Mucosa of descending colon (tissue), 3 donors: ENCODE data around the gene IGLL5. TPM values are rescaled to one million over a fixed set of nuclear protein-coding genes. Genes with fewer than 3 reads are reported as not detected.

Experiments used
- ATAC-seq: fragments of 200-7000 bp; cut with Tn5 transposase; one replicate; pipeline ENCODE4 v1.9.1; 2020; ENCODE audit warnings: mild to moderate bottlenecking, moderate library complexity
- DNase-seq, 3 donors: peaks; one replicate each; pipeline ENCODE4 v3.0.0-alpha.2; 2020
- H3K36me3 ChIP-seq: fragments of 200-600 bp; one replicate; pipeline ENCODE4 v1.8.0; 2021; ENCODE audit warnings: low read depth, mild to moderate bottlenecking
- H3K4me1 ChIP-seq: fragments of 200-600 bp; one replicate; pipeline ENCODE4 v1.8.0; 2021; ENCODE audit warnings: low read depth, mild to moderate bottlenecking
- H3K4me3 ChIP-seq: fragments of 200-600 bp; one replicate; pipeline ENCODE4 v1.8.0; 2021; ENCODE audit warnings: mild to moderate bottlenecking
- H3K9me3 ChIP-seq: fragments of 200-600 bp; one replicate; pipeline ENCODE4 v1.8.0; 2021; ENCODE audit warnings: mild to moderate bottlenecking
- intact Hi-C, 2 donors: fragments of 100-400 bp; cut with DNase I in 1 of 2; cut with micrococcal nuclease in 1 of 2; formaldehyde crosslinking; loops; one replicate each; pipeline versions ENCODE4 v1.11.0 to v1.11.1; 2022; cut with DNase I, micrococcal nuclease
- total RNA-seq, 3 donors: library from RNA; stranded (reverse); fragmentation: NEBNext Ultra II Directional in 2 of 3; extraction: Animal tissue kit (Norgen Biotek cat#: 25700) in 2 of 3; gene quantifications; one replicate each; pipeline versions ENCODE4 v1.2.1 to v1.2.4, GENCODE V29; 2021 to 2023
- TF ChIP-seq, protein P1 (sequence below): fragments of 200-600 bp; IDR thresholded peaks from one replicate; pipeline ENCODE4 v1.8.0; 2022; ENCODE audit warnings: antibody characterized with exemption, mild to moderate bottlenecking
- donor health status: DM: no; HTN: no; CAD: no; lungs with moderate emphysema.
- donor health status: DM: no; HTN: no; CAD: no.
- donor health status: DM: no; HTN: yes; CAD: no.

The IGLL5 gene
- total RNA-seq, 3 donors from 2014 or later: 14.1 to 32.8 (median 16.1) TPM

DNA sequence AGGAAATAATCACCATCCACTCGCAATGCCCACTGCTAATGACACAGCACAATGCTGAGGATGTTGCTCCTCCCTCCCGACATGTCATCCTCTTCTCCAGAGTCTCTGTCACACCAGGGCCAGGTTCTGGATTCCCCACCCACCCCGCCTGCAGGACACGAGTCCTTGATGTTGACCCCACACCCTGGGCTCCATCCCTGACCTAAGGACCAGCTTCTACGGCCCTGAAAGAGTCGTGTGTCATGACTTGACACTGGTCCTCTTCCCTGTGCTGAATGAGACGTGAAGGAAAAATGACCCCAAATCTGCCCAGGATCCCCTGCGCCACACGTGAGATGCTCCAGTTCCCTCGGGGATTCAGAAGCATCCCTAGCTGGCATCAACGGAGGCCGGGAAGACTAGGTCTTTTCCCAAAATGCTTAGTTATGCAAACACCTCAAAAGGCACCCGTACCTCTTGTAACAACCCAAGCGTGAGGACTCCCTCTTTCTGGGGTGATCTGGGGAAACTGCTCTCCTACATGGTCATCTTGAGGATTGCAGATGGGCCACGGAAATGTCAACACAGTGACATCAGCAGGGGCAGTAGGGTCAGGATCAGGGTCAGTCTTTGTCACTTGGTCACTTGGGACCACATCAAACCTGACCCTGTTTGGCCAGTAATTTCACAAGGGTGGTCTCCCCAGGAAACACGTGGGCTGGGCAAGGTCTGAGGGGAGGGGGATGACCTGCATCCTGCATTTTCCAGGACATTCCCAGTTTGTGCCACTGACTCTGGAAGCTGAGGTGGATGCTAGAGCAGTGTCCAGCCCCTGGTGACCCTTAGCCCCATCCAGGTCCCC is 42.0 kb downstream of the IGLL5 start:
- no peak for DNase-seq
- H3K4me3 ChIP-seq: no peak overlapping the region
- no peaks in the 10 kb centered on the region for H3K9me3 ChIP-seq
- no peaks in the 10 kb centered on the region for H3K36me3 ChIP-seq
- H3K4me1 ChIP-seq: no peaks in the 10 kb centered on the region
- intact Hi-C loops: no loop called here
- ATAC-seq: no peak
- TF ChIP-seq, protein P1, sequence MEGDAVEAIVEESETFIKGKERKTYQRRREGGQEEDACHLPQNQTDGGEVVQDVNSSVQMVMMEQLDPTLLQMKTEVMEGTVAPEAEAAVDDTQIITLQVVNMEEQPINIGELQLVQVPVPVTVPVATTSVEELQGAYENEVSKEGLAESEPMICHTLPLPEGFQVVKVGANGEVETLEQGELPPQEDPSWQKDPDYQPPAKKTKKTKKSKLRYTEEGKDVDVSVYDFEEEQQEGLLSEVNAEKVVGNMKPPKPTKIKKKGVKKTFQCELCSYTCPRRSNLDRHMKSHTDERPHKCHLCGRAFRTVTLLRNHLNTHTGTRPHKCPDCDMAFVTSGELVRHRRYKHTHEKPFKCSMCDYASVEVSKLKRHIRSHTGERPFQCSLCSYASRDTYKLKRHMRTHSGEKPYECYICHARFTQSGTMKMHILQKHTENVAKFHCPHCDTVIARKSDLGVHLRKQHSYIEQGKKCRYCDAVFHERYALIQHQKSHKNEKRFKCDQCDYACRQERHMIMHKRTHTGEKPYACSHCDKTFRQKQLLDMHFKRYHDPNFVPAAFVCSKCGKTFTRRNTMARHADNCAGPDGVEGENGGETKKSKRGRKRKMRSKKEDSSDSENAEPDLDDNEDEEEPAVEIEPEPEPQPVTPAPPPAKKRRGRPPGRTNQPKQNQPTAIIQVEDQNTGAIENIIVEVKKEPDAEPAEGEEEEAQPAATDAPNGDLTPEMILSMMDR: no peak

- intact Hi-C loops: no loop called here
- no peaks in the 10 kb centered on the region for H3K36me3 ChIP-seq
- no peak overlapping the region for H3K4me3 ChIP-seq
- ATAC-seq: no peak
- no peaks in the 10 kb centered on the region for H3K9me3 ChIP-seq
- TF ChIP-seq, protein P1: no peak
- DNase-seq: no peak
- no peaks in the 10 kb centered on the region for H3K4me1 ChIP-seq
These were observed 42.5 kb downstream of the IGLL5 start for GRCh38 chr22:22930222-22930497.

GRCh38 chr22:22930571-22931556 is 43.2 kb downstream of the IGLL5 start:
- Histone ChIP-seq H3K4me3 (no peak overlapping the region), H3K9me3 (no peaks in the 10 kb centered on the region), H3K36me3 (no peaks in the 10 kb centered on the region), H3K4me1 (no peaks in the 10 kb centered on the region)
- no peak for ATAC-seq
- TF ChIP-seq, protein P1: no peak
- intact Hi-C loops: no loop called here
- DNase-seq: no peak

GRCh38 chr22:22931557-22932270 is 44.1 kb downstream of the IGLL5 start:
- intact Hi-C loops: no loop called here
- TF ChIP-seq, protein P1: no peak
- no peaks in the 10 kb centered on the region for H3K9me3 ChIP-seq
- ATAC-seq (peak; percentile 24), DNase-seq (peak; percentile 26 to 66 (median 41))
- no peaks in the 10 kb centered on the region for H3K4me1 ChIP-seq
- H3K4me3 ChIP-seq: no peak overlapping the region
- H3K36me3 ChIP-seq: no peaks in the 10 kb centered on the region

DNA sequence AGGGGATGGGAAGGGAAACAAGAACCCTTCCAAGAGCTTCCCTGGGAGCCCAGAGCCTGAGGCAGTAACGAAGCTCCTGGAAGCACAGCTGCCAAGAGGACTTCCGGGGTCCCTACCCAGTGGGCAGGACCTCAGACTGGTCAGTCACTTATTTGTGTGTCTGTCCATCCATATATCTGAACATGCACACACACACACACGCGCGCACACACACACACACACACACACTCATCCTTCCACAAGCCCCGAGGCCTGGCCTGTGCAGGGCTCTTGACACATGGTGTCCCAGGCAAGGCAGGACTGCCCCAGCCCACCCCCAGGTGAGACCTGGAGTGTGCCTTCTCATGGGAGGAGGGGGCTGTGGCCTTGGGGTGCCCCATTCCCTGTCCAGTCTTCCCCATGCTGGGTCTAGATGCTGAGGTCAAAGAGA is 44.9 kb downstream of the IGLL5 start:
- Histone ChIP-seq H3K36me3 (no peaks in the 10 kb centered on the region), H3K9me3 (no peaks in the 10 kb centered on the region), H3K4me1 (no peaks in the 10 kb centered on the region), H3K4me3 (no peak overlapping the region)
- TF ChIP-seq, protein P1: no peak
- ATAC-seq: no peak
- intact Hi-C loops: no loop called here
- DNase-seq: no peak
